ENCODE data around the gene CCDC6. TPM values are rescaled to one million over a fixed set of nuclear protein-coding genes. Genes with fewer than 3 reads are reported as not detected.

The CCDC6 gene
- total and polyA plus RNA-seq, 9 of the 15 experiments (the other 6 are each of a cell fraction or from before 2014, with no cell fraction given): 10.4 to 41.0 (median 20.9) TPM

- in situ Hi-C loops (cut with MboI) (loop anchor here (25.0 kb wide), 1 partner anchor 836 kb away; no protein-coding TSS in a partner anchor), intact Hi-C loops (cut with micrococcal nuclease) (no loop called here)
- H3K36me3 ChIP-seq (ENCODE audit: control insufficient read depth, insufficient read depth, low read length): peaks cover 23% of the 10 kb centered on the region
- no peak for DNase-seq (ENCODE audit: extremely low read depth in 1 of 4, low spot score in 3 of 4)
- no peaks in the 10 kb centered on the region for H3K4me1 ChIP-seq (replicated peaks in 1 of 2; ENCODE audit: control insufficient read depth in 2 of 2, insufficient read depth in 2 of 2, low read length in 2 of 2)
- H4K20me1 ChIP-seq (replicated peaks; ENCODE audit: control insufficient read depth, insufficient read depth, low read length): no peaks in the 10 kb centered on the region
- no peaks in the 10 kb centered on the region; the same call in 1 of the 3 replicates for H3K79me2 ChIP-seq (ENCODE audit: control insufficient read depth, insufficient read depth, low read length)
- no TSS peak for BruUV-seq (replicated peaks)
- ChIA-PET CTCF (ENCODE audit: low intra/inter-chr PET ratio) (no interaction called here), POLR2A (interaction anchor here (0.7 to 1.6 kb wide), 3 partner anchors 10 to 82 kb away, joined by 3 to 4 read pairs (median 3); no protein-coding TSS in a partner anchor)
- TF ChIP-seq TBP (optimal IDR thresholded peaks at IDR 0.05; ENCODE audit: low read depth, low read length): no peak
- no peak for TF ChIP-seq KDM4B (IDR thresholded peaks at IDR 0.05; ENCODE audit: borderline replicate concordance in 2 of 2, low read depth in 1 of 2)
- TF ChIP-seq EWSR1 (IDR thresholded peaks at IDR 0.05; ENCODE audit: borderline replicate concordance, low read depth, partially characterized antibody): no peak
- no peak for TF ChIP-seq ARID4B (CRISPR knock-in tag; IDR thresholded peaks at IDR 0.05)
- TF ChIP-seq MYNN (IDR thresholded peaks at IDR 0.05): no peak
- TF ChIP-seq MYNN (CRISPR knock-in tag; IDR thresholded peaks at IDR 0.05): no peak
- no peak overlapping the region for H3K27ac ChIP-seq (ENCODE audit: extremely low read depth, low read depth, low read length)
- H3K9ac ChIP-seq (ENCODE audit: insufficient read depth in 1 of 2, low read depth in 2 of 2, low read length in 2 of 2): no peak overlapping the region
- H3K4me2 ChIP-seq (ENCODE audit: insufficient read depth, low read length): no peak overlapping the region
- H3K4me3 ChIP-seq: no peak overlapping the region
- H3K9me3 ChIP-seq (replicated peaks; ENCODE audit: control insufficient read depth, insufficient read depth, low read depth, low read length): no peaks in the 10 kb centered on the region
- no peak for ATAC-seq
- H3K27me3 ChIP-seq (ENCODE audit: control insufficient read depth in 2 of 2, insufficient read depth in 2 of 2, low read length in 2 of 2): no peaks in the 10 kb centered on the region
- no peak overlapping the region for H2AFZ ChIP-seq (ENCODE audit: low read depth, low read length)
- H3K9me1 ChIP-seq (ENCODE audit: control insufficient read depth, insufficient read depth, low read length): no peaks in the 10 kb centered on the region
- no peak for FAIRE-seq
Observed at GRCh38 chr10:59825932-59826331, 80.4 kb downstream of the CCDC6 start.
